ENCODE measurements around the gene AFM. TPM values are rescaled to one million over a fixed set of nuclear protein-coding genes. Genes with fewer than 3 reads are reported as not detected.
"Not testable (repeated sequence)": the region's sequence is repeated elsewhere in the genome, so short reads cannot be mapped to it uniquely, and the experiment has no call there.

Gene AFM
- total and polyA plus RNA-seq, 2 donors (not counting 3 experiments of a cell fraction or from before 2014, with no cell fraction given): not detected

GRCh38 chr4:73544620-73545019 lies 63.1 kb downstream of the AFM start:
- Histone ChIP-seq H3K27me3 (ENCODE audit: control insufficient read depth in 2 of 2, insufficient read depth in 2 of 2, low read length in 2 of 2) (no peaks in the 10 kb centered on the region), H4K20me1 (replicated peaks; ENCODE audit: control insufficient read depth, extremely low read depth, insufficient read depth, low read length) (no peaks in the 10 kb centered on the region), H2AFZ (ENCODE audit: low read depth, low read length) (no peak overlapping the region), H3K36me3 (ENCODE audit: control insufficient read depth in 2 of 2, extremely low read depth in 1 of 2, insufficient read depth in 2 of 2, low read length in 2 of 2) (no peaks in the 10 kb centered on the region), H3K4me2 (ENCODE audit: insufficient read depth, low read length) (no peak overlapping the region), H3K4me3 (replicated peaks in 1 of 3; ENCODE audit: insufficient read depth in 1 of 3, low read depth in 1 of 3, low read length in 3 of 3) (no peak overlapping the region), H3K9ac (replicated peaks; ENCODE audit: extremely low read depth, insufficient read depth, low read length) (no peak overlapping the region), H3K4me1 (ENCODE audit: control insufficient read depth, extremely low read depth, insufficient read depth, low read length) (no peaks in the 10 kb centered on the region), H3K9me1 (replicated peaks; ENCODE audit: control insufficient read depth, extremely low read depth, insufficient read depth, low read length) (no peaks in the 10 kb centered on the region), H3K9me3 (replicated peaks; ENCODE audit: control insufficient read depth, insufficient read depth, low read length) (no peaks in the 10 kb centered on the region), H3K79me2 (ENCODE audit: control insufficient read depth, insufficient read depth, low read length) (no peaks in the 10 kb centered on the region), H3K27ac (ENCODE audit: insufficient read depth, low read depth, low read length) (no peak overlapping the region)
- POLR2A ChIA-PET: no interaction called here
- dilution Hi-C loops (cut with MboI; ENCODE audit: extremely low pct_ligation_motif_present, low sequenced_read_pairs): no loop called here
- DNase-seq (ENCODE audit: low read depth, low spot score): no peak
- CTCF ChIA-PET: no interaction called here
- FAIRE-seq: no peak
- BruUV-seq (replicated peaks): no TSS peak
- intact Hi-C loops (cut with micrococcal nuclease): no loop called here
- no peak for TF ChIP-seq FOS (IDR thresholded peaks at IDR 0.05; ENCODE audit: borderline replicate concordance, insufficient read depth, low read length)

- FAIRE-seq; H3K9ac ChIP-seq (replicated peaks; ENCODE audit: extremely low read depth, insufficient read depth, low read length); intact Hi-C loops (cut with micrococcal nuclease); H2AFZ ChIP-seq (ENCODE audit: low read depth, low read length); H3K9me1 ChIP-seq (replicated peaks; ENCODE audit: control insufficient read depth, extremely low read depth, insufficient read depth, low read length); H3K27ac ChIP-seq (ENCODE audit: insufficient read depth, low read depth, low read length); POLR2A ChIA-PET; H3K27me3 ChIP-seq (ENCODE audit: control insufficient read depth in 2 of 2, insufficient read depth in 2 of 2, low read length in 2 of 2); dilution Hi-C loops (cut with MboI; ENCODE audit: extremely low pct_ligation_motif_present, low sequenced_read_pairs); H3K4me3 ChIP-seq (replicated peaks in 1 of 3; ENCODE audit: insufficient read depth in 1 of 3, low read depth in 1 of 3, low read length in 3 of 3); H3K4me1 ChIP-seq (ENCODE audit: control insufficient read depth, extremely low read depth, insufficient read depth, low read length); H3K4me2 ChIP-seq (ENCODE audit: insufficient read depth, low read length); H3K79me2 ChIP-seq (ENCODE audit: control insufficient read depth, insufficient read depth, low read length); DNase-seq (ENCODE audit: low read depth, low spot score); H3K9me3 ChIP-seq (replicated peaks; ENCODE audit: control insufficient read depth, insufficient read depth, low read length); H3K36me3 ChIP-seq (ENCODE audit: control insufficient read depth in 2 of 2, extremely low read depth in 1 of 2, insufficient read depth in 2 of 2, low read length in 2 of 2); CTCF ChIA-PET; BruUV-seq (replicated peaks); H4K20me1 ChIP-seq (replicated peaks; ENCODE audit: control insufficient read depth, extremely low read depth, insufficient read depth, low read length): not testable (repeated sequence)
Observed at GRCh38 chr4:73550865-73551264, 69.3 kb downstream of the AFM start.

Small RNA genes lying within 50 kb of the gene (small RNA-seq; reads per million reads assigned to genes)
- gene AC074250.1 (ENCODE audit: insufficient read depth, insufficient read length, low read depth, low replicate concordance): not detected

Other genes starting within 250 kb of the AFM start
- 64.4 and 67.7 TPM in 2 replicates for gene ANKRD17, start 222.9 kb upstream of the AFM start, total RNA-seq
- gene ANKRD17, start 222.9 kb upstream of the AFM start, polyA plus RNA-seq: 33.3 and 33.5 TPM in 2 replicates
- gene ALB, start 77.5 kb upstream of the AFM start, total RNA-seq: not detected in 2 replicates
- not detected in 2 replicates for gene ALB, start 77.5 kb upstream of the AFM start, polyA plus RNA-seq
- gene AFP, start 45.5 kb upstream of the AFM start, total RNA-seq: not detected in 2 replicates
- not detected in 2 replicates for gene AFP, start 45.5 kb upstream of the AFM start, polyA plus RNA-seq
- gene RASSF6, start 138.7 kb downstream of the AFM start, total RNA-seq: not detected in 2 replicates
- not detected in 2 replicates for gene RASSF6, start 138.7 kb downstream of the AFM start, polyA plus RNA-seq

Measured in endothelial cell of umbilical vein (primary cell).